ENCODE results near the gene SYNJ1.
"Not testable (repeated sequence)": the region's sequence is repeated elsewhere in the genome, so short reads cannot be mapped to it uniquely, and the experiment has no call there.

SYNJ1 gene, protein sequence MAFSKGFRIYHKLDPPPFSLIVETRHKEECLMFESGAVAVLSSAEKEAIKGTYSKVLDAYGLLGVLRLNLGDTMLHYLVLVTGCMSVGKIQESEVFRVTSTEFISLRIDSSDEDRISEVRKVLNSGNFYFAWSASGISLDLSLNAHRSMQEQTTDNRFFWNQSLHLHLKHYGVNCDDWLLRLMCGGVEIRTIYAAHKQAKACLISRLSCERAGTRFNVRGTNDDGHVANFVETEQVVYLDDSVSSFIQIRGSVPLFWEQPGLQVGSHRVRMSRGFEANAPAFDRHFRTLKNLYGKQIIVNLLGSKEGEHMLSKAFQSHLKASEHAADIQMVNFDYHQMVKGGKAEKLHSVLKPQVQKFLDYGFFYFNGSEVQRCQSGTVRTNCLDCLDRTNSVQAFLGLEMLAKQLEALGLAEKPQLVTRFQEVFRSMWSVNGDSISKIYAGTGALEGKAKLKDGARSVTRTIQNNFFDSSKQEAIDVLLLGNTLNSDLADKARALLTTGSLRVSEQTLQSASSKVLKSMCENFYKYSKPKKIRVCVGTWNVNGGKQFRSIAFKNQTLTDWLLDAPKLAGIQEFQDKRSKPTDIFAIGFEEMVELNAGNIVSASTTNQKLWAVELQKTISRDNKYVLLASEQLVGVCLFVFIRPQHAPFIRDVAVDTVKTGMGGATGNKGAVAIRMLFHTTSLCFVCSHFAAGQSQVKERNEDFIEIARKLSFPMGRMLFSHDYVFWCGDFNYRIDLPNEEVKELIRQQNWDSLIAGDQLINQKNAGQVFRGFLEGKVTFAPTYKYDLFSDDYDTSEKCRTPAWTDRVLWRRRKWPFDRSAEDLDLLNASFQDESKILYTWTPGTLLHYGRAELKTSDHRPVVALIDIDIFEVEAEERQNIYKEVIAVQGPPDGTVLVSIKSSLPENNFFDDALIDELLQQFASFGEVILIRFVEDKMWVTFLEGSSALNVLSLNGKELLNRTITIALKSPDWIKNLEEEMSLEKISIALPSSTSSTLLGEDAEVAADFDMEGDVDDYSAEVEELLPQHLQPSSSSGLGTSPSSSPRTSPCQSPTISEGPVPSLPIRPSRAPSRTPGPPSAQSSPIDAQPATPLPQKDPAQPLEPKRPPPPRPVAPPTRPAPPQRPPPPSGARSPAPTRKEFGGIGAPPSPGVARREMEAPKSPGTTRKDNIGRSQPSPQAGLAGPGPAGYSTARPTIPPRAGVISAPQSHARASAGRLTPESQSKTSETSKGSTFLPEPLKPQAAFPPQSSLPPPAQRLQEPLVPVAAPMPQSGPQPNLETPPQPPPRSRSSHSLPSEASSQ (N-terminal part only)

DNA sequence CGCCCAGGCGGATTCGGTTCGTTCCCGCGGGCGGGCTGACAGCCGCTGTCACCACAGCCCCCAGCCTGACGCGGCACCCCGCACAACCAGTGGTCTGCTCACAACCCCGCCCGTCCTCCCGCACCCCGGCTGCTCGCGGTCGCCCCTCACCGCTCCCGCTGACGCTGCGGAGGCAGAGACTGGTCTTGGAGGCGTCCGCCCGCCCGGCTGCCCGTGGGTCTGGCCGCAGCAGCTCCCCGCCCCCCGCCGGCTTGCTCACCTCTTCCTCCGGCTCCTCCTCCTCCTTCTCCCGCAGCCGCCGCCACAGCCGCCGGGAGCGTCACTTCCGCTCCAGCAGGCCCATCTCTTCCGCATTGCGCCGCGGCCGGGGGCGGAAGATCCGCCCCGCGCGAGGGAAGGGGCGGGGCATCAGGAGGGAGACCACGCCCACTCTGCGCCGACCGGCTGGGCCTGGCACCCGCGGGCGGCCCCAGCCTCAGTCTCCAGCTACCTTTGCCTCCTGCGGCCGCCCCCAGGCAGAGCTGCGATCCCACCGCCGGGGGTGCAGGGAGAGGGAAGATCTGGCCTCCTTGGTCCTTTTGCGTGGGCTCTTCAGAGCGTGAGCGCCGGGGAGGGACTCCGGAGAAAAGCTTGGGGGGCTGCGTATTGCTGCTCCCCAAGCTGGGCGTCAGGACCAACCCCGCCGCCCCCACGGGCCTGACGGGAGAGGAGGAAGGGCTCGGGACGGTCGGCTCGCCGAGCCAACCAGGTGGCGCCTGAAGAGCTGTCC is at the start of gene SYNJ1:
Gene SYNJ1, minus strand, starts transcription at position 327 of the 769 bp plus-strand sequence. CDS start 1,118 bp downstream, outside the sequence.
- no peak for FAIRE-seq
- TF ChIP-seq, protein P1, sequence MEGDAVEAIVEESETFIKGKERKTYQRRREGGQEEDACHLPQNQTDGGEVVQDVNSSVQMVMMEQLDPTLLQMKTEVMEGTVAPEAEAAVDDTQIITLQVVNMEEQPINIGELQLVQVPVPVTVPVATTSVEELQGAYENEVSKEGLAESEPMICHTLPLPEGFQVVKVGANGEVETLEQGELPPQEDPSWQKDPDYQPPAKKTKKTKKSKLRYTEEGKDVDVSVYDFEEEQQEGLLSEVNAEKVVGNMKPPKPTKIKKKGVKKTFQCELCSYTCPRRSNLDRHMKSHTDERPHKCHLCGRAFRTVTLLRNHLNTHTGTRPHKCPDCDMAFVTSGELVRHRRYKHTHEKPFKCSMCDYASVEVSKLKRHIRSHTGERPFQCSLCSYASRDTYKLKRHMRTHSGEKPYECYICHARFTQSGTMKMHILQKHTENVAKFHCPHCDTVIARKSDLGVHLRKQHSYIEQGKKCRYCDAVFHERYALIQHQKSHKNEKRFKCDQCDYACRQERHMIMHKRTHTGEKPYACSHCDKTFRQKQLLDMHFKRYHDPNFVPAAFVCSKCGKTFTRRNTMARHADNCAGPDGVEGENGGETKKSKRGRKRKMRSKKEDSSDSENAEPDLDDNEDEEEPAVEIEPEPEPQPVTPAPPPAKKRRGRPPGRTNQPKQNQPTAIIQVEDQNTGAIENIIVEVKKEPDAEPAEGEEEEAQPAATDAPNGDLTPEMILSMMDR (IDR thresholded peaks at IDR 0.05; ENCODE audit: insufficient read depth, missing control alignments), result no peak
- DNase-seq (ENCODE audit: insufficient read length, low spot score), result peak; percentile 83

DNA sequence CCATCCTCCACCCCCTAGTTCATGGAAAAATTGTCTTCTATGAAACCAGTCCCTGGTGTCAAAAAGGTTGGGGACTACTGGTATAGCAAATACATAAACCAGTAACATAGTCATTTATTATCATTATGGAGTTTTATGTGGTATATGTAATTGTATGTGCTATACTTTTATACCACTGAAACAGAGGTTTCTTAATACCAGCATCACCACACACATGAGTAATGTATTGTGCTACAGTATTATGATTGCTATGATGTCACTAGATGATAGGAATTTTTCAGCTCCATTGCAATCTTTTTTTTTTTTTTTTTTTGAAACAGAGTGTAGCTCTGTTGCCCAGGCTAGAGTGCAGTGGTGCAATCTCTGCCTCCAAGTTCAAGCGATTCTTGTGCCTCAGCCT is 49.5 kb upstream of the SYNJ1 start:
- TF ChIP-seq, protein P1 (IDR thresholded peaks at IDR 0.05; ENCODE audit: insufficient read depth, missing control alignments), result no peak
- FAIRE-seq (no peak), DNase-seq (ENCODE audit: insufficient read length, low spot score) (no peak)

DNA sequence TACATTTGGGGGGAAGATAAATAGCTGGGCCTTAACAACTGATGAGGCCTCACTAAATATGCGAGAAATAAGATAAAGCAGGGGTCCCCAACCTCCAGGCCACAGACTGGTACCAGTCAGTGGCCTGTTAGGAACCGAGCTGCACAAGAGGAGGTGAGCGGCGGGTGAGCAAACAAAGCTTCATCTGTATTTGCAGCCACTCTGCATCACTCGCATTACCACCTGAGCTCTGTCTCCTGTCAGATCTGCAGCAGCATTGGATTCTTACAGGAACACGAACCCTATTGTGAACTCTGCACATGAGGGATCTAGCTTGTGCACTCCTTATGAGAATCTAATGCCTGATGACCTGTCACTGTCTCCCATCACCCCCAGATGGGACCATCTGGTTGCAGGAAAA is 48.9 kb upstream of the SYNJ1 start:
- TF ChIP-seq, protein P1 (IDR thresholded peaks at IDR 0.05; ENCODE audit: insufficient read depth, missing control alignments), result no peak
- DNase-seq (ENCODE audit: insufficient read length, low spot score), result no peak
- FAIRE-seq, result no peak

DNA sequence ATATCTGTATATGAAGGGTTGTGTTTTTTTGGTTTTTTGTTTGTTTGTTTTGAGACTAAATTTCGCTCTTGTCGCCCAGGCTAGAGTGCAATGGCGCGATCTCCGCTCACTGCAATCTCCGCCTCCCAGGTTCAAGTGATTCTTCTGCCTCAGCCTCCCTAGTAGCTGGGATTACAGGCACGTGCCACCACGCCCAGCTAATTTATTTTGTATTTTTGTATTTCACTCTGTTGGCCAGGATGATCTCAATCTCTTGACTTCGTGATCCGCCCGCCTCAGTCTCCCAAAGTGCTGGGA is 45.2 kb upstream of the SYNJ1 start:
- not testable (repeated sequence) for FAIRE-seq; DNase-seq (ENCODE audit: insufficient read length, low spot score)

DNA sequence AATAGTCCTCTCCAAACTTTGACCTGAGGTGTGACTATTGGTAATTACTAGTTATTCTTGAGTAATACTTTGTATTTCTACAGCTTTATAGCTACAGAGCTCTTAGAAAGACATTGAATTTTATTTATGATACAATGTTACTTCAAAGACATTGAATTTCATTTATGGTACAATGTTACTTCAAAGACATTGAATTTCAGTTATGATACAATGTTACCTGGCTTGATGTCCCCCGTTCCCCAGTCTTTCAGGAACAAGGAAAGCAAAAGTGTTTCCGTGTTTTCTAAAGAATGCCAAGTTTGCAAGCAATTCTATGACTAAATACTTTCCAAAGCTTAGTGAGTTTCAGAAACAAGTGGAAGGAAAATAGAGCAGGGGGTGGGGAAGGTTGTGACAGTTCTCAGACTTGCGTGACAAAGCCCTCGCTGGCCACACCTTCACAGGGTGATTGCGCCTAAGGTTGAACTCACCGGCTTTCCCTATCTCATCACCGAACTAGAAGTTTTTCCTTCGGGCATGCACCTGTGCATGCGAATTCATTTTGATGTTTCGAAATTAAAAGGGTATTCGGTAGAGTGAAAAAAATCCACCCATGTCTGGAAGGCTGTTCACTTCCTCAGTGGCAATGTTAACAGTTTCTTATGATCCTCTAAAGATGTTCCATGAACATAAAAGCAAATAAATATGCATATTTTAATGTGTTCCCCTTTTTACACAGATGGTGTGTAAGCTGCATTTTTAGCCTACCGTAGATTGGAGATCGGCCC is 44.7 kb upstream of the SYNJ1 start:
- DNase-seq (ENCODE audit: insufficient read length, low spot score) (no peak), FAIRE-seq (no peak)
- TF ChIP-seq, protein P1 (IDR thresholded peaks at IDR 0.05; ENCODE audit: insufficient read depth, missing control alignments), result no peak

DNA sequence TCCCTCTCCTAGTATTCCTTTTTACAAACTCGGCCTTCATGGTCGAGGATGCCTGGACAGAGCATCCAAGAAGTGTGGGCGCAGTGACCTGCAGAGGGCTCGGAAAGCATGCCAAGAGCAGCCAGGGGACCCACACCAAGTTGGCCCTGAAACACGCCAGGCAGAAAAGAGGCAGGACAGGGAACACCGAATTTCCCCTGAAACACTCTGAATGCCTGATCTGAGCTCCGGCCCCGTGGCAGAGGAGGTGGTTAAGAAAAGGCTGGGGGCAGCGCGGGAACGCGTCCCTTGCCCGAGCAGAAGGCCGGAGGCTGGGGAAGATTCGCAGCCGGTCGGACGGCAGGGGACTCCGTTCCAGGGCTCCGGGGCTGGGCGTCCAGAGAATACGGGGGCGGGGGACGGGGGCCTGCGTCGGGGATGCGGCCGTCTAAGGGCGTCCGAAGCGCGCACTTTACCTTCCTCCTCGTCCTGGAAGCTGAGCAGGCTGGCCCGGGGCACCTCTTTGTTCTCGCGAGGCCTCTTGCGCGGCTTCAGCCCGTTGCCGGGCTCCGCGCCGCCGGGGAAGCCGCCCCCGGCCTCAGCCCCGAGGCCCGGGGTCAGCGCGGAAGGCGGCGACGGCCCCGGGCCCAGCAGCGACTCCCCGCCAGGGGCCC is 43.2 kb upstream of the SYNJ1 start:
- TF ChIP-seq, protein P1 (IDR thresholded peaks at IDR 0.05; ENCODE audit: insufficient read depth, missing control alignments), result no peak
- DNase-seq (ENCODE audit: insufficient read length, low spot score) (no peak), FAIRE-seq (no peak)
